Measurements from ENCODE around the gene RFC5.

- TF ChIP-seq CREB1 (IDR thresholded peaks at IDR 0.05; ENCODE audit: low read depth) (no peak), TAF1 (IDR thresholded peaks at IDR 0.05; ENCODE audit: borderline replicate concordance, low read depth, low read length) (no peak), ZNF217 (IDR thresholded peaks at IDR 0.05) (no peak), E2F4 (IDR thresholded peaks at IDR 0.05; ENCODE audit: low read depth, low read length) (no peak), CHD2 (IDR thresholded peaks at IDR 0.05; ENCODE audit: borderline replicate concordance, low read depth, low read length) (no peak), CTCF (IDR thresholded peaks at IDR 0.05 in 2 of 3, conservative IDR thresholded peaks at IDR 0.05 in 1 of 3; ENCODE audit: control insufficient read depth in 2 of 3, extremely low read depth in 1 of 3, insufficient read depth in 1 of 3, low read depth in 3 of 3, low read length in 3 of 3) (no peak), POLR2AphosphoS5 (IDR thresholded peaks at IDR 0.05; ENCODE audit: low read length) (peak; percentile 23; the same call in 1 of the 2 replicates)
Measured at GRCh38 chr12:118029166-118029565, 12.7 kb downstream of the RFC5 start.

All from GM12878 (cell line).